Left lobe of liver (tissue), 2 donors: Measurements from ENCODE around the gene MAST4. TPM values are rescaled to one million over a fixed set of nuclear protein-coding genes. Genes with fewer than 3 reads are reported as not detected.
"Not testable (repeated sequence)": the region's sequence is repeated elsewhere in the genome, so short reads cannot be mapped to it uniquely, and the experiment has no call there.

ENCODE experiments used
- ATAC-seq: fragments of 200-7000 bp; cut with Tn5 transposase; one replicate; pipeline ENCODE4 v1.9.1; 2020; ENCODE audit warnings: mild to moderate bottlenecking, moderate library complexity
- DNase-seq: peaks from one replicate; pipeline ENCODE4 v3.0.0-alpha.2; 2020; ENCODE audit warnings: low spot score
- total RNA-seq: library from RNA; stranded (reverse); gene quantifications from one replicate; pipeline ENCODE4 v1.2.1, GENCODE V29; 2021
- donor health status: DM: no; HTN: no; CAD: no; lungs with moderate emphysema.
- donor health status: DM: no; HTN: yes; CAD: no.

The MAST4 gene
- total RNA-seq, 1 donor from 2014 or later, result 21.5 TPM

DNA sequence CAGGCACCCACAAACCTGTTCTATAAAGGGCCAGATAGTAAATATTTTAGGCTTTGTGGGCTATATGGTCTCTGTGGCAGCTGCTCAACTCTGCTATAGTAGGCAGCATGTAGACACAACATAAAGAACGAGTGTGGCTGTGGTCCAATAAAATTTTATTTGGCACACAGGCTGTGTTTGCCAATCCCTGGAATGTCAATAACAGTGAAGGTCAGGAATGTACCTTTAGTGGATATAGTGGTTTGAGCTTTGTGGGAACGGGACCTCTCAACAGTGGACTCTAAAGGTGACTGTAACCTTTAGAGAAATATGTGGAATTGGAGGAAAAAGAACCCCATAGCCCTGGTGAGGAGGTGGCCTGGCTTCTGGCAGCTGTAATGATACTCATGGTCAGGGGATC lies 145.2 kb downstream of the MAST4 start:
- ATAC-seq (peak; percentile 51), DNase-seq (no peak)

GRCh38 chr5:66742083-66742895 lies 146.1 kb downstream of the MAST4 start:
- ATAC-seq, result peak; percentile 72
- DNase-seq, result no peak

DNA sequence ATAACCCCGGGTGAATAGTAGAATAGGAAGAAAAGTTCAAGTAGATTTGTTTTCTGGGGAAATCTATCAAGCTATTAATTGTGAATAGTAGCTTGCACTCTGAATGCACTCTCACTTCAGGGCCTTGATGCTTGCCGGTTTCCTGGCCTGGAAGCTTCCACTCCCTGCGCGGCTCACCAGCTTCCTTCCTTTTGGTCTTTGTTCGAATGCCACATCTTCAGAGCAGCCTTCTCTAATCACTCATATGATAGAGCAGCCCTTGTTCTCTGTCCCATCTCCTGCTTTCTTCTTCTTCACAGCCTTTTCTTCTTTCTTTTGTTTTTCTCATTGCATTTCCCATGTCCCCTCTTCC lies 146.7 kb downstream of the MAST4 start:
- peak; percentile 19 for ATAC-seq
- no peak for DNase-seq

DNA sequence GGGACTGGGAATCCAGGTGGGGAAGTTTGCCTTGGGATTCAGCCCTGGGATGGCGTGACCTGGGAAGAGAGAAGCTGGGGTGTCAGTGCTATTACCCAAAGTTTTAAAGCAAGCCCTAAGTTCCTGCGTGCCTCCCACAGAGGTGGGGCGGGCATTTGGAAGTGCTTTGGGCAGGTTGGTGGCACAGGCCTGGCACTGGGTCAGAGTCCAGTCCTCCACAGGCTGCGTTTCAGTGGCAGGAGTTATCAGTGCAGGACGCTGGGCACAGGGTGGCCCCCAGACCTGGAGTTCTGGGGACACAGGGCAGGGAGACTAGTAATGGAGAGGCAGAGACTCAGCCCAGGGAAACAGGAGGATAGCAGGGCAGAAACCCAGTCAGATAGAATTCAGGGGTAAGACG lies 147.2 kb downstream of the MAST4 start:
- ATAC-seq (peak; percentile 72), DNase-seq (peak; percentile 61)

DNA sequence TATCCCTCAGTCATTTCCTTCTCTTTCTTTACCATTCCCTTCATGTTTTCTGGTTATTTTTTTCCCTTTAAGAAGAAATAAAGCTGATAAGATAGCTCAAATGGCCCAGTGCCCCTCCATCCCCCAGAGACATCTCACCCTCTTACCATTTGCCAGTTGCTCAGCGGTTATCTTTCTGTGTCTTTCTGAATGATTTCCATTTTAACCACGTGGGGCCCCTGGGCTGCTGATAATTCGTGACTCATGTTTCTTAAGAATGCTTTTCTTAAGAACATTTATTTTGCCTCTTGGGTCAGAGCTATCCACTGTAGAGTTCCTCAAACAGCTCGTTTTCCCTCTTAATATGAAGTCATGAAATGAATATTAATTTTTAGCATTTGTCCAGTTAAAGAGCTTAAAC lies 147.8 kb downstream of the MAST4 start:
- ATAC-seq (no peak), DNase-seq (no peak)

DNA sequence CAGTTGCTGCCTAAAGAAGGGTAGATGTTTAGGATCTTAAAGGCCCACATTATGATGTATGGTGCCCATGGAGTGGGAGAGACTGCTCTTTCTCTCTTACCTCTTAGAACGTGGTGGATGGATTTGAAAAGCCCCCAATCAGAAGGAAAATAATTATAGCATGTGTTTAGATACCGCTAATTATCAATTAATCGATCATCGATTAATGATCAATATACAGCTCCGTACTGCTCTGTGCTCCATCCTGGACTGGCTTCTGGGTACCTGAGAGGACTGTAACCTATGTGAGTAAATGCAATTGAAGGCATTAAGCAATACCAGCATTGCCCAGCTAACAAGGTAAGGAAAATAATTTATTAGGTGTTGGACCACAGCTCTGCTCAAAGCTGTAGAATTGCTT lies 149.1 kb downstream of the MAST4 start:
- no peak for DNase-seq
- no peak for ATAC-seq

DNA sequence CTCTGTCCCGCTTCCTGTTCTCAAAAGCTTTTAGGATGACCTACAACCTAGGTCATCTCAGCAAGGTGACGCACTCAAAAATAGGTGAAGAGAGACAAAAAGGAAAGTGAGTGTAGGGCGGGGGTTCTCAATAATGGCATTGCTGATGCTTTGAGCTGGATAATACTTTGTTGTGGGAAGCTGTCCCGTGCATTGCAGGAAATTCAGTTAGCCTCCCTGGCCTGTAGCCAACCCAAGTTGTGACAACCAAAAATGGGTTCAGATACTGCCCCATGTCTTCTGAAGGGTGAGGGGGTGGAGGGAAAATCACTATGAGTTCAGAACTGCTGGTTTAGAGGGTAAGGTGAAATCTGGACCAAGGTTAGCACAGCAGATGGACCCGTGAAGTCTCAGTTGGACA lies 151.4 kb downstream of the MAST4 start:
- no peak for DNase-seq
- ATAC-seq, result no peak

GRCh38 chr5:66752668-66753067 lies 156.5 kb downstream of the MAST4 start:
- ATAC-seq, DNase-seq: not testable (repeated sequence)

DNA sequence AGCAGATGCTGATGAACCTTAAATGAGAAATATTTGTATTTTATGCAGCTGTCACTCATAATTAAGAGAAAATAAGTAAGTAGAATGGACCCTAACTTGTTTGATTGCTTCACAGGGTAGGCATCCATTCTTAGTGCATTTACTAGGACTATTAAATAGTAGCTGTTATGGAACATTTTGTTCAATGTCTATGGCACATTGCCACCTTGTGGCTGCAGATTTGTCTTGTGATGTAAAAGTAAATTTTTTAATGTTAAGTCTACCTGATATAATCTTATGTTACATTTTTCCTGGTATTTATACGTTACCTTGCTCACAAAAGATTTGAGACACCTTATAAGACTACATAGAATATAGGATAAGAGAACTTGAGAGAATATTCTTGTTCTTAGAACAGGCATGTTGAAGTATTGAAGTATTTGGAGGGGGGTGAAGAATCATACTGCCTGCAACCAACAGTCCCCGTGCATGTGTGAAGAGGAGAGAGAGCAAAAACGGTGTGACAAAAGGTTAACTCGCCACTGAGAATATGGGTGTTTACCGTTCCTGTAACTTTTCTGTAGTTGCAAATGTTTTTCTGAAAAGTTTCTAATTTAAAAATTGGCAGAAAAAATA lies 161.1 kb downstream of the MAST4 start:
- no peak for DNase-seq
- ATAC-seq, result peak; percentile 73

- DNase-seq, result no peak
- no peak for ATAC-seq
These were observed 161.7 kb downstream of the MAST4 start for GRCh38 chr5:66757834-66758371.

DNA sequence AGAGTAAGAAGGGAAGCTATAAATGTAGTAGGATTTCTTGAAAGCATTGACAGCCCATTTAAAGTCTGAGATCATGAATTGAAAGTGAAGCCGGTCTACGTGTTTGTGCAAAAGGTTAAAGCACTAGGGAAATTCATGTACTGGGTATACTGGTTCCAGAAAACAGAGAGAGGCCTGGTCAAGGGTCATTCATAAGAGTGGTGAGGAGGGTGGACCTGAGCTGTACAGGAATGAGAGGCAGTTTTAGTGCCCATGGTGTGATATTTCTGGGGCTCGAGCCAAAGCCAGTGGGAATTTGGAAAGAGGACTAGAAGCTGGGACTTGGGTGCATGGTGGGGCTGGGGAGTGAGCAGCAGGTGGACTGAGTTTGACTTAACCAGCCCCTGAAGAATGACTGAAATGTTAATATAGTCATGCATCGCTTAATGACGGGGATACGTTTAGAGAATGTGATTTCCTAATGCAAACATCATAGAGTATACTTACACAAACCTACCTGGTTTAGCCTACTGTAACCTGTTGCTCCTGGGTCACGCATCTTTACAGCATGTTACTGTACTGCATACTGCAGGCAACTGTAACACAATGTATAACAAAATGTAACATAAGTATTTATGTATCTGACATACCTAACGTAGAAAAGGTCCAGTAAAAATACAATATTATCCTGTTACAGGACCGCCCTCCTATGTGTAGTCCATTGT lies 173.0 kb downstream of the MAST4 start:
- peak; percentile 46 for DNase-seq
- ATAC-seq, result peak; percentile 94

- ATAC-seq (no peak), DNase-seq (no peak)
These were observed 173.8 kb downstream of the MAST4 start for GRCh38 chr5:66769839-66770617.

DNA sequence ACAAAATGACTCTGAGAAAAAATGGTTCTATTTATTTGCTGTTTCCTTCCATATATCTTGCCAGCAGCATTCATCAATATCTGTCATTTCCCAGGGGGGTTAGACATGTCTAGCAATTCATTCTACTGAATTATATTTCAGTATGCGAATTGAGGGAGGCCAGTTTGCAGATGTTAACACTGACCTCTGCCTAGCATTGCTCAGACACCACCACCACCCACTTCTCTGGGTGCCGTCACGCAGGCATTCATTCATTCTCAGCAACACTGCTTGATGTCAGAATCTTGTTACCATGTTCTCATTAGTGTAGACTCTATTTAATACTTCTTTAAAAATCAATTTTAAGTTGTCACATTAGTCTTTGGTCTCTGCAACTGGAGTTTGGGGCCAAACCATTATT lies 181.7 kb downstream of the MAST4 start:
- ATAC-seq (no peak), DNase-seq (no peak)

DNA sequence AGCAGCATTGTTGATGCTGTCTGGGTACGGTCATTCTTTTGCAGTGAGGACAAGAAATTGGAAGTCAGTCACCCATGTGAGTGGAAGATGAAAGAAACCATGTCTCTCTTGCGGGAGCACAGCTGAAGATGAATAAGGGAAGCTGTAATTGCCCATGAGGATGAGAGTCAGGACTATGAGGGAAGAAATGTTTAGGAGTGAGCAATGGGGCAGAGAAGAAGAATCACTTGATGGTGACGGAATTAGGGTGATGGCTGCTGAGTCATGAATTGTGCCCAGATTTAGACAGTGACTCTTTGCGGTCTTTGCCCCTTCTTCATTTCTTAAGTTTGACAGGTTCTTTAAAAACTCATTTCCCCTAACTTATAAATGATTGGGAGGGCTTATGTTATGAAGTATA lies 183.3 kb downstream of the MAST4 start:
- DNase-seq (no peak), ATAC-seq (no peak)

DNA sequence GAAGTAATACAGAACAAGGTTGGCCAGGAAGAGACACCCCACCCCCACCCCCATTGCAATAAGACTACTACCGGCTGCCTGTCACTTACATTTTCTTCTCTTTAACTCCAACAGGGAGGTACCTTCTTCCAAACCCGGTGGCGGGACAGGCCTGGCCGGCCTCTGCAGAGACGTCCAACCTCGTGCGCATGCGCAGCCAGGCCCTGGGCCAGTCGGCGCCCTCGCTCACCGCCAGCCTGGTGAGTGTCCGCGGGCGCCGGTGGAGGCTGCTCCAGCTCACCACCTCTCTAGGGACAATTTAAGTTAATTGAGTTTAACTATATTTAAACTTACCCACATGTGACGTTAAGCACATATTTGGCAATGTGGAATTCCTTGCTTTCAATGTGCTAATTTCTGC lies 192.4 kb downstream of the MAST4 start:
- ATAC-seq (peak; percentile 26), DNase-seq (no peak)

GRCh38 chr5:66789434-66789833 lies 193.2 kb downstream of the MAST4 start:
- no peak for DNase-seq
- ATAC-seq, result no peak

DNA sequence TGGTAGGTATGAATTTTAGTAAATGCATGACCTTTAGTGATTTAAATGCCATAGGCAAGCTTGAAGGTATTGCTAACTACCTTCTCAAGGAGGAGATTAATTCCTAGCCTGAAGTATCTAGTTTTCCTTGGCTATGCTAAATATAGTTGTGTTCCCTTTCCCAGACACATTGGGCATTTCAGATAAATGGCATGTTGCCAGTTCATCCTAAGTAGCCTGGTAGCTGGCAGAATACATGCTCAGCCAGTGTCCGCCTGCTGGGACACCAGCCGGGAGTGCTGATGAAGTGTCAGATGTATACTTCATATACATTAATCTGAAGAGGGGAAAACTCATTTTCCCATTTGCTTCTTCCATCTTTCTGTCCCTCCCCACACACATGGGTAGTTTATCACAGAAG lies 196.9 kb downstream of the MAST4 start:
- DNase-seq (no peak), ATAC-seq (no peak)

DNA sequence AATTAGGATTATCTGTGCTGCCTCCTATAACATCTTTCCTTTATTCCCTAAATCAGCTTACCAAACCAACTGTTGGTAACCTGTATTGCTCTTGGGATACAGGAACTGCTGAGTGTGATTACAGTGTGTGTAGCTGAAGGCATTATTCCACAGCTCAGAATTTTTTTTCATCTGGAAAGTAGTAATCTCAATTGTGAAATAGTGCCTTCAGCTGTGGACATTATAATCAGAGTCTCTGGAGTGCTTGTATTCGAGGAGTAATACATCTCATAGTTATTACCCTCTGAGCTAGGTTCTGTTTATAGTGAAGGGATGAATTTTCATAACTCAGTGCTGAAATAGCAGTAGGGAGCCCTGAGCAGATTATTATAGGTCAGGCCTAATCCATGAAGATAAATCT lies 199.5 kb downstream of the MAST4 start:
- ATAC-seq (no peak), DNase-seq (no peak)

- peak; percentile 23 for ATAC-seq
- DNase-seq, result no peak
These were observed 200.4 kb downstream of the MAST4 start for GRCh38 chr5:66796305-66797292.

DNA sequence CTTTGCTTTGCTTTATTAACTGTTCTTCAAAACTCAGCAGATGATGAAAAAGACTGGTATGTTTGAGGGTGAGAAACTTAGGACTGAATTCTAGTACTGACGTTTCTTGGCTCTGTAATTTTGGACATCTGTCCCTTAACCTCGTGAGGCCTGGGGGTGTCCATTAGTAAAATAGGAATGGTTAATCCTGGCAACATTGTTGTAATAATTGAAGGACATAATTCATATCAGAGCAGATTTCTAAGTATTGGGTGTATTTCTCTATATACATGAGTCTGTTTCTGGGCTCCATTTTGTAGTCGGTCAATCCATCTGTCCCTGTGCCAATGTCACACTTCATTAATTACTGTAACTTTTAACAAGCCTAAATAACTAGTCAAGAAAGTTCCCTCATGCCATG lies 206.7 kb downstream of the MAST4 start:
- ATAC-seq, result no peak
- DNase-seq, result no peak
